ENCODE results near the gene C2orf76.

C2orf76 gene

DNA sequence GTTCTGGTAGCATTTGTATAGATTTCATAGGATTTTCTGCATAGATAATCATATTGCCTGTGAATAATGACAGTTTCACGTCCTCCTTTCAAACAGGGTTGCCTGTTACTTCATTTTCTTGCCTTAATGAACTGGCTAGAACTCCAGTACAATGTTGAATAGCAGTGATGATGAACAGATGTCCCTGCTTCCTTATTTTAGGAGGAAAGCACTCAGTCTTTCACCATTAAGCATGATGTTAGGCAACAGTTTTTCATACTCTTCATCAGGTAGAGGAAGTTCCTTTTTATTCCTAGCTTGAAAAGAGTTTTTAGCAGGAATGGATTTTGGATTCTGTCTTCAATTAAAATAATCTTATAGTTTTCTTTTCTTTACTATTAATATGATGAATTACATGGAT lies 39.7 kb downstream of the C2orf76 start:
- Histone ChIP-seq H3K9me3 (ENCODE audit: insufficient read depth, low read length) (no peaks in the 10 kb centered on the region), H2AFZ (ENCODE audit: low read depth, low read length, severe bottlenecking) (no peak overlapping the region), H3K4me3 (ENCODE audit: insufficient read depth, low read length, poor library complexity, severe bottlenecking) (no peak overlapping the region), H3K4me2 (ENCODE audit: low read depth, low read length, poor library complexity, severe bottlenecking) (no peak overlapping the region), H3K9ac (ENCODE audit: low read length) (no peak overlapping the region), H3K36me3 (ENCODE audit: low read length) (no peaks in the 10 kb centered on the region), H4K20me1 (ENCODE audit: low read depth, low read length) (no peaks in the 10 kb centered on the region), H3K27me3 (ENCODE audit: low read length) (no peaks in the 10 kb centered on the region), H3K27ac (ENCODE audit: low read depth, low read length) (no peak overlapping the region), H3K79me2 (ENCODE audit: insufficient read depth, low read length) (no peaks in the 10 kb centered on the region), H3K9me2 (replicated peaks; ENCODE audit: insufficient read depth, low read length) (no peaks in the 10 kb centered on the region), H3F3A (ENCODE audit: insufficient read depth) (no peaks in the 10 kb centered on the region)
- TF ChIP-seq, protein P1, sequence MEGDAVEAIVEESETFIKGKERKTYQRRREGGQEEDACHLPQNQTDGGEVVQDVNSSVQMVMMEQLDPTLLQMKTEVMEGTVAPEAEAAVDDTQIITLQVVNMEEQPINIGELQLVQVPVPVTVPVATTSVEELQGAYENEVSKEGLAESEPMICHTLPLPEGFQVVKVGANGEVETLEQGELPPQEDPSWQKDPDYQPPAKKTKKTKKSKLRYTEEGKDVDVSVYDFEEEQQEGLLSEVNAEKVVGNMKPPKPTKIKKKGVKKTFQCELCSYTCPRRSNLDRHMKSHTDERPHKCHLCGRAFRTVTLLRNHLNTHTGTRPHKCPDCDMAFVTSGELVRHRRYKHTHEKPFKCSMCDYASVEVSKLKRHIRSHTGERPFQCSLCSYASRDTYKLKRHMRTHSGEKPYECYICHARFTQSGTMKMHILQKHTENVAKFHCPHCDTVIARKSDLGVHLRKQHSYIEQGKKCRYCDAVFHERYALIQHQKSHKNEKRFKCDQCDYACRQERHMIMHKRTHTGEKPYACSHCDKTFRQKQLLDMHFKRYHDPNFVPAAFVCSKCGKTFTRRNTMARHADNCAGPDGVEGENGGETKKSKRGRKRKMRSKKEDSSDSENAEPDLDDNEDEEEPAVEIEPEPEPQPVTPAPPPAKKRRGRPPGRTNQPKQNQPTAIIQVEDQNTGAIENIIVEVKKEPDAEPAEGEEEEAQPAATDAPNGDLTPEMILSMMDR (IDR thresholded peaks at IDR 0.05; ENCODE audit: insufficient read depth, low read length, poor library complexity, severe bottlenecking) = no peak
- no peak for TF ChIP-seq EZH2phosphoT487 (conservative IDR thresholded peaks at IDR 0.05; ENCODE audit: low read length)

DNA sequence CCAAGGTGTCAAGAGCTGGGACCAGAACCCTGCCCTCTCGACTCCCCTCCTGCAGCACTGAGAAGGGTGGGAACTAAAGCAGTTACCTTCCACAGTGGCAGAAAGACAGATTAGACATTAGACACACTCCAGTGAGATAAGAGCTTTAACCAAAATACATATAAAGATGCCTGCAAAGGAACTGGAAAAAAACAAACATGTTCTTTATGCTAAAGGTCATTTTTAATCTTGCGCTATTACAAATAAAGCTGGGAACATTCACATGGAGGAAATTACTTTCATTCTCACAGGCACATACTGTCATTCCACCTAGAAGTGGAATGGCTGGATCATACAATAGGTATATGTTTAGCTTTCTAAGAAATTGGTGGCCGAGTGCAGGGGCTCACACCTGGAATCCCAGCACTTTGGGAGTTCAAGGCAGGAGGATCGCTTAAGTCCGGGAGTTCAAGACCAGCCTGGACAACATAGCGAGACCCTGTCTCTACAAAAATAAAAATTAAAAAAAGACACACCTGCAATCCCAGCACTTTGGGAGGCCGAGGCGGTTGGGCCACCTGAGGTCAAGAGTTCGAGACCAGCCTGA lies 41.9 kb downstream of the C2orf76 start:
- Histone ChIP-seq H3K9me3 (ENCODE audit: insufficient read depth, low read length) (no peaks in the 10 kb centered on the region), H3K79me2 (ENCODE audit: insufficient read depth, low read length) (no peaks in the 10 kb centered on the region), H3F3A (ENCODE audit: insufficient read depth) (no peaks in the 10 kb centered on the region), H3K4me3 (ENCODE audit: insufficient read depth, low read length, poor library complexity, severe bottlenecking) (no peak overlapping the region), H3K27ac (ENCODE audit: low read depth, low read length) (no peak overlapping the region), H2AFZ (ENCODE audit: low read depth, low read length, severe bottlenecking) (no peak overlapping the region), H3K9me2 (replicated peaks; ENCODE audit: insufficient read depth, low read length) (no peaks in the 10 kb centered on the region), H3K36me3 (ENCODE audit: low read length) (no peaks in the 10 kb centered on the region), H3K27me3 (ENCODE audit: low read length) (no peaks in the 10 kb centered on the region), H4K20me1 (ENCODE audit: low read depth, low read length) (no peaks in the 10 kb centered on the region), H3K9ac (ENCODE audit: low read length) (no peak overlapping the region), H3K4me2 (ENCODE audit: low read depth, low read length, poor library complexity, severe bottlenecking) (no peak overlapping the region)
- TF ChIP-seq EZH2phosphoT487 (conservative IDR thresholded peaks at IDR 0.05; ENCODE audit: low read length) = no peak

DNA sequence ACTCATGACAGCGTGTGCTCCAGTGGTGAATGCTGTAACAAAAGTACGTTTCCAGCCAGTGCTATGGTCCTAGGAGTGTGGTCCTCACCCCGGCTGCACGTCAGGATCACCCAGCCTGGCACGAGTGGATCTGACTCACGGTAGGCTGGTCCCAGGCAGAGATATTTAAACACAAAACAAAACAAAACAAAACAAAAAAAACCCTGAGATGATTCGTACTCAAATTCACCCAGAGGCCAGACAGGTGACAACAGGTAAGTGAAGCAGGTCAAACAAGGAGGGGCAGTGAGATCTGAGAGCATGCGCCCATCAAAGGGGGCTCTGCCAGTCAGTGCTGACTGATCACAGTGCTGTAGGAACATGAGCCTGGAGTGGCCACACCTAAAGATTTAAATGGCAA lies 43.2 kb downstream of the C2orf76 start:
- H3K9me2 ChIP-seq (replicated peaks; ENCODE audit: insufficient read depth, low read length) = no peaks in the 10 kb centered on the region
- H3K9ac ChIP-seq (ENCODE audit: low read length) = no peak overlapping the region
- no peaks in the 10 kb centered on the region for H3K9me3 ChIP-seq (ENCODE audit: insufficient read depth, low read length)
- no peak overlapping the region for H3K4me3 ChIP-seq (ENCODE audit: insufficient read depth, low read length, poor library complexity, severe bottlenecking)
- H4K20me1 ChIP-seq (ENCODE audit: low read depth, low read length) = no peaks in the 10 kb centered on the region
- no peaks in the 10 kb centered on the region for H3F3A ChIP-seq (ENCODE audit: insufficient read depth)
- H3K79me2 ChIP-seq (ENCODE audit: insufficient read depth, low read length) = no peaks in the 10 kb centered on the region
- no peak overlapping the region for H3K27ac ChIP-seq (ENCODE audit: low read depth, low read length)
- H3K4me2 ChIP-seq (ENCODE audit: low read depth, low read length, poor library complexity, severe bottlenecking) = no peak overlapping the region
- H2AFZ ChIP-seq (ENCODE audit: low read depth, low read length, severe bottlenecking) = no peak overlapping the region
- TF ChIP-seq EZH2phosphoT487 (conservative IDR thresholded peaks at IDR 0.05; ENCODE audit: low read length) = no peak
- TF ChIP-seq, protein P1 (IDR thresholded peaks at IDR 0.05; ENCODE audit: insufficient read depth, low read length, poor library complexity, severe bottlenecking) = no peak
- no peaks in the 10 kb centered on the region for H3K36me3 ChIP-seq (ENCODE audit: low read length)
- H3K27me3 ChIP-seq (ENCODE audit: low read length) = no peaks in the 10 kb centered on the region

DNA sequence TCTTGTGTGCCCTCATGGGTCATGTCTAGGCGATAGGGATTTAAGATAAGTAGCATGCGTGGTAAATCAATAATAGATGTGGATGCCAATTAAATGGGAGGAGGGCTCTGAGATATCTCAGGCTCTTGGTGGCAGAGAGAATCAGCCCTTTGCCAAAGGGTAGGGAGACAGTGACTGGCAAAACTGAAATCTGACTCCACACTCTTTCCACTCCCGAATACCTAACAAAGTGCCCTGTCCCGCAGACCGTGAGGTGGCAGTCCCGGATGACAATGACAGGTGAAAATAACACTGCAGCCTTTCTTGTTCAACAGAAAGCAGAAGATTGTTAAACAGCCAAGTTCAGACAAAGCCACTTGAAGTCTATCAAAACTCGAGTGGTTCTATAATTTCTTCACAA lies 47.0 kb downstream of the C2orf76 start:
- Histone ChIP-seq H3K27me3 (ENCODE audit: low read length) (no peaks in the 10 kb centered on the region), H3K4me3 (ENCODE audit: insufficient read depth, low read length, poor library complexity, severe bottlenecking) (no peak overlapping the region), H3K9me3 (ENCODE audit: insufficient read depth, low read length) (no peaks in the 10 kb centered on the region), H2AFZ (ENCODE audit: low read depth, low read length, severe bottlenecking) (no peak overlapping the region), H3F3A (ENCODE audit: insufficient read depth) (no peaks in the 10 kb centered on the region), H4K20me1 (ENCODE audit: low read depth, low read length) (no peaks in the 10 kb centered on the region), H3K79me2 (ENCODE audit: insufficient read depth, low read length) (no peaks in the 10 kb centered on the region), H3K9me2 (replicated peaks; ENCODE audit: insufficient read depth, low read length) (no peaks in the 10 kb centered on the region), H3K36me3 (ENCODE audit: low read length) (peaks cover 2% of the 10 kb centered on the region), H3K9ac (ENCODE audit: low read length) (no peak overlapping the region), H3K27ac (ENCODE audit: low read depth, low read length) (no peak overlapping the region), H3K4me2 (ENCODE audit: low read depth, low read length, poor library complexity, severe bottlenecking) (no peak overlapping the region)
- TF ChIP-seq, protein P1 (IDR thresholded peaks at IDR 0.05; ENCODE audit: insufficient read depth, low read length, poor library complexity, severe bottlenecking) = no peak
- no peak for TF ChIP-seq EZH2phosphoT487 (conservative IDR thresholded peaks at IDR 0.05; ENCODE audit: low read length)

Data from SU-DHL-6 (cell line).